ENCODE measurements around the gene SMIM22.

SMIM22 gene

DNA sequence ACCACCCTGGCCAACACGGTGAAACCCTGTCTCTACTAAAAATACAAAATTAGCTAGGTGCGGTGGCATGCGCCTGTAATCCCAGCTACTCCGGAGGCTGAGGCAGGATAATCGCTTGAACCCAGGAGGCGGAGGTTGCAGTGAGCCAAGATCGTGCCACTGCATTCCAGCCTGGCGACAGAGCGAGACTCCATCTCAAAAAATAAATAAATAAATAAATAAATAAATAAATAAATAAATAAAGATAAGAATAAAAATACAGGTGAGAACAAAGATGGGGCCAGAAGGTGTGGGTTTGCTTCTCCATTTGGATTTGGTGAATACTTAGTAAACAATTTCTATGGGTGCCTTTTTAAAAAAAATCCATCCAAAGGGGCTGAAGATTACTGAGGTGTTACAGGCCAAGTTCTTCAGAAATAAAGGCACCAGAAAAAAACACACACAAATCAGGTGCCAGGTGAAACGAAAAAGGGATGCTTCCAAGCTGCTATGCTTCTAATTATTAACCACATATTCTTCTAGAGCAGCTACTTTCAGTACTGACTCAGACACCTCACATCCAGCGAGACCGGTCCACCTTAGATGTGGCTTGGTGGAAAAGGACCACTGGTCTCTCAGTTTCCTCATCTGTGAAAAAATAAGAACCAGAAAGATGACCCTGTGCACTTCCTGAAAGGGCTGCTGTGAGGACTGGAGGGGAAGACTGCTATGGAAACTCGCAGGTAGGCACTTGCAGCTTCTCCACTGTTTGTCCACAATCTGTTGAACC, 42.7 kb downstream of the SMIM22 start:
- H3K9ac ChIP-seq (ENCODE audit: low read depth, low read length), result no peak overlapping the region
- no peaks in the 10 kb centered on the region for H3K9me3 ChIP-seq (ENCODE audit: control insufficient read depth, insufficient read depth, low read length)
- peaks cover 22% of the 10 kb centered on the region for H3K36me3 ChIP-seq (ENCODE audit: control insufficient read depth, insufficient read depth, low read length)
- H3K4me3 ChIP-seq (ENCODE audit: low read depth, low read length), result no peak overlapping the region
- H3K27me3 ChIP-seq (ENCODE audit: control insufficient read depth, insufficient read depth, low read length), result no peaks in the 10 kb centered on the region
- no peaks in the 10 kb centered on the region for H3K4me1 ChIP-seq (ENCODE audit: control insufficient read depth, insufficient read depth, low read length)

DNA sequence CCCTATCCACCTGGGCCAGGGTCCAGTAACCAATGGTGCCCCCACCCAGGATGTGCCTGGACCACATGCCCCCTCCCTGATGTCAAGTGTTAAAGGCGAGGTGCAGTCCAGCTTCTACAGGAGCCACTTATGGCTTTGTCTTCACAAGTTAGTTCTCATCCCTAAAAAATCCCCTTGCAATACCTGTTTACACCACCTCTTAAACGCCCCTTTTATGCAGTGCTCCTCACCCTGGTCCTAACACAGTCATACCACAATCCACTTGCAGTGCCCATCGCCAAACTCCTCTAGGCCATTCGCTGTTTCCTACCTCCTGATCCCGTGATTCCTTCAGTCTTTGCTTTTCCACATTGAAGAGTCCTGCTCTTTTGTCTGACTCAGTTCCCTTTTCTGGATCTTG, 44.8 kb downstream of the SMIM22 start:
- peaks cover 37% of the 10 kb centered on the region for H3K36me3 ChIP-seq (ENCODE audit: control insufficient read depth, insufficient read depth, low read length)
- H3K4me3 ChIP-seq (ENCODE audit: low read depth, low read length), result no peak overlapping the region
- no peaks in the 10 kb centered on the region for H3K4me1 ChIP-seq (ENCODE audit: control insufficient read depth, insufficient read depth, low read length)
- no peaks in the 10 kb centered on the region for H3K27me3 ChIP-seq (ENCODE audit: control insufficient read depth, insufficient read depth, low read length)
- no peaks in the 10 kb centered on the region for H3K9me3 ChIP-seq (ENCODE audit: control insufficient read depth, insufficient read depth, low read length)
- no peak overlapping the region for H3K9ac ChIP-seq (ENCODE audit: low read depth, low read length)

DNA sequence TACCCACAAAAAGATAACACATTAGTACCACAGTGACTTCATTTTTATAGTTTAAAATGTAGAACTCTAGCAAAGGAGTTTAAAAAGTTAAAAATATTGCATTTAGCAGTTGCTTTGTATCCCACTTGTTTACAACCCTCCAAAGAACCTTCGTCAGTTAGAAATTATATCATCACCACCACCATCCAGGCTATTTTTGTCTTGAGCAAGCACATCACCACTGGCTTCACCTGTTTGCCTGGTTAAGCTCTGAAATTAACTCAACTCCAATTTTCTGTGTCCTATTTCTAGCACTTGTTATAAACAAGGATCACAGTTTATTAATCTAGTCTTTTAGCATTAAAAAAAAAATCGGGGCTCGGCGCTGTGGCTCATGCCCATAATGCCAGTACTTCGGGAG, 45.8 kb downstream of the SMIM22 start:
- H3K36me3 ChIP-seq (ENCODE audit: control insufficient read depth, insufficient read depth, low read length), result peaks cover 37% of the 10 kb centered on the region
- no peaks in the 10 kb centered on the region for H3K9me3 ChIP-seq (ENCODE audit: control insufficient read depth, insufficient read depth, low read length)
- H3K4me1 ChIP-seq (ENCODE audit: control insufficient read depth, insufficient read depth, low read length), result peaks cover 3% of the 10 kb centered on the region
- H3K4me3 ChIP-seq (ENCODE audit: low read depth, low read length), result no peak overlapping the region
- no peaks in the 10 kb centered on the region for H3K27me3 ChIP-seq (ENCODE audit: control insufficient read depth, insufficient read depth, low read length)
- no peak overlapping the region for H3K9ac ChIP-seq (ENCODE audit: low read depth, low read length)

Measured in iPS-15b (cell line).